Activated CD4-positive, alpha-beta T cell treated with anti-CD3 and anti-CD28 coated beads, Interleukin-2, amount 10 ng/mL, durations not matched to agents 24 days and 14 days (primary cell): ENCODE data around the gene CAPN7. TPM values are rescaled to one million over a fixed set of nuclear protein-coding genes. Genes with fewer than 3 reads are reported as not detected.

Source experiments
- DNase-seq: peaks from one replicate; pipeline ENCODE4 v3.0.0; 2022
- H3K27ac Mint-ChIP-seq: one replicate; pipeline ENCODE4 v1.8.0; 2022; ENCODE audit warnings: mild to moderate bottlenecking, mixed read lengths
- H3K27me3 Mint-ChIP-seq: one replicate; pipeline ENCODE4 v1.8.0; 2022; ENCODE audit warnings: mixed read lengths
- H3K36me3 Mint-ChIP-seq: one replicate; pipeline ENCODE4 v1.8.0; 2022; ENCODE audit warnings: low read depth, mild to moderate bottlenecking, mixed read lengths
- H3K4me1 Mint-ChIP-seq: one replicate; pipeline ENCODE4 v1.8.0; 2021; ENCODE audit warnings: mixed read lengths
- H3K4me3 Mint-ChIP-seq: one replicate; pipeline ENCODE4 v1.8.0; 2022; ENCODE audit warnings: mild to moderate bottlenecking, moderate library complexity, mixed read lengths
- H3K9me3 Mint-ChIP-seq: one replicate; pipeline ENCODE4 v1.8.0; 2021; ENCODE audit warnings: mixed read lengths
- intact Hi-C: fragments of 100-400 bp; cut with micrococcal nuclease; formaldehyde crosslinking; loops from one replicate; pipeline ENCODE4 v1.15.1; 2023
- total RNA-seq: library from RNA; stranded (reverse); gene quantifications from 2 replicates; pipeline ENCODE4 v1.2.3, GENCODE V29; 2022

The CAPN7 gene
- total RNA-seq, 1 donor from 2014 or later, result 25.4 TPM

DNA sequence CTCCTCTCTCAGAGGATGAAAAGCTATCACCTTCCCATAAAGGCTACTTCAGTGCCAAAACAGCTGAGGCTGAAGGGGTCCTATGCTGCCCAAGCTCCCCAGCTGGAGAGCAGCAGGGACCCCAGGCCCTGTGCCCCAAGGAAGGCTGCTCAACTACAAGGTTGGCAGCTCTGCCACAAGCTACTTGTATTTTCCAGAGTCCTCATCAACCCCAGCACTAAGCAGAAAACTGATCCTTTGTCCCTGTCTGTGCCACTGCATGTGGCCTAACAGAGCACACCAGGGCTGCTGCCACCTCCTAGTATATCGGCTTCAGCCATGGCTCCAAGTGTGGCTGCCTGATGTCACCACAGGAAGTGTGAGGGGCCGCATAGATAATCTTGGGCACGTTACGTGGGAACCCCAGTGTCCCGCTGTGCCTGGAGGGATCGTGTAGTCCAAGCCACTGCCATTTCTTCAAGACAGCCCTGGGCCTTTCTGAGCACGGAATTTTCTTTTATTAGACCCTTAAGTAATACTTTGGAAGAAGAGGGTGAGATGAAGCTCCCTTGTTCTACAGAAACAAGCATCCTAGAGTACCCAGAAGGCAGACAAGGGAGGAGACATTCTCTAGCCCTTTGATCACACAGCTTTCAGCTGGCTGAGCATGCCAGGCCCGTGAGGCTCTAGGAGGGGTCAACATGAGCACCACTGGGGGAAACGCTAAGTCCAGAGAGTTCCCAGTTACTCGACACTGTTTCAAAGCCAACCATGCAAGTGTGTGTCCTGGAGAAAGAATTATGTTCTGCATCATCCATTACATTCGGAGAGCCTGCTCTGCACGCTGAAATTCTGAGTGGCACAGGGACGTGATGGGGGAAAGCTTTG, 60.7 kb downstream of the CAPN7 start:
- Mint-ChIP-seq H3K4me1 (peaks cover 32% of the 10 kb centered on the region), H3K4me3 (no peak overlapping the region), H3K36me3 (peaks cover 7% of the 10 kb centered on the region), H3K27me3 (no peaks in the 10 kb centered on the region), H3K9me3 (no peaks in the 10 kb centered on the region), H3K27ac (no peak overlapping the region)
- intact Hi-C loops, result loop anchor here (5.0 kb wide), 1 partner anchor 159 kb away; no protein-coding TSS in a partner anchor
- no peak for DNase-seq

- Mint-ChIP-seq H3K36me3 (peaks cover 6% of the 10 kb centered on the region), H3K27ac (no peak overlapping the region), H3K4me1 (peaks cover 40% of the 10 kb centered on the region), H3K4me3 (no peak overlapping the region), H3K27me3 (no peaks in the 10 kb centered on the region), H3K9me3 (no peaks in the 10 kb centered on the region)
- DNase-seq, result no peak
- intact Hi-C loops, result loop anchor here (5.0 kb wide), 1 partner anchor 160 kb away; no protein-coding TSS in a partner anchor
These were observed 61.5 kb downstream of the CAPN7 start for GRCh38 chr3:15267502-15267901.

- peaks cover 45% of the 10 kb centered on the region for H3K4me1 Mint-ChIP-seq
- no peak overlapping the region for H3K27ac Mint-ChIP-seq
These were observed 62.1 kb downstream of the CAPN7 start for GRCh38 chr3:15268033-15268631.

DNA sequence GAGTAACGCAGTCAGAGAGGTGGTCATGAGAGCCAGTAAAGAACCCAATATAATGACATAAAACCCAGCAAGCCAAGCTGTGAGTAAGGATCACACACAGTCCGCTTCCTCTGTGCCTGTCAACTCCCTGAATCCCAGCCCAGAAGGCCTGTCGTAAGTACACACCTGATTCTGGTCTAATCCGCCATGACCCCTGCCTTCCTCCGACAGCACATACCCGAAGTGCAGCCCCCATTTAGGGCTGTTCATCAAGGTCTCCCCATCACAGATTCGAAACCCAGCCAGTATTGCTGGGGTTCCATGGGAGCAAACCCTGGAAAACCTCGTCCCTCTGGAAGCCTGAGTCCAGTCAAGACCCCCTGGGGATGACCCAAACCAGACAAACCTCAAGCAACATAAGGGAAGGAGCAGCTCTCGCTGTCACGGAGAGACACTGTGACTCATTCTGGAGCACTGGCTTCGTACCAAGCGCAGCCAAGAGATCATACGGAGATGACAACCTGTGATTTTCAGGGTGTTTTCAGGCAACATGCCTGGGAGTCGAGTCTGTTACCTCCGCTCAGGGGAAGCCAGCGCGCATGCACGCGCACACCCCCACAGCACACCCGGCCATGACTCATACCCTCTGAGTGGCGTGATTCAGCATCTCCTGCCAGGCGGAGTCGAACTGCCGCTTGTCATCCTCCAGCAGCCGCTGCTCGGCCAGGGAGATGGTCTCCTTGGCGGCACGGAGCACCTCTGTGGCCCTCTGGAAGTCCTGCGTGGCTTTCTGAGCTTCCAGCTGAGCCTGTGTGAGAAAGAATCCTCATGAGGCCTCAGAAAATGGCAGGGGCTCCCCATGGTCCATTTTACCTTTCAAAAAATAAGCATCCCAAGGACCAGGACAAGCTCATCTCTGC, 63.3 kb downstream of the CAPN7 start:
- Mint-ChIP-seq H3K4me3 (peak overlapping the region; percentile 60), H3K27me3 (no peaks in the 10 kb centered on the region), H3K9me3 (no peaks in the 10 kb centered on the region), H3K36me3 (peaks cover 6% of the 10 kb centered on the region), H3K27ac (peak overlapping the region; percentile 81), H3K4me1 (peaks cover 53% of the 10 kb centered on the region)
- DNase-seq, result peak; percentile 94
- intact Hi-C loops, result loop anchor here (1.0 to 5.0 kb wide), 5 partner anchors 63 to 287 kb away; partner anchors contain the start of genes CAPN7 and SH3BP5

More at GRCh38 chr3:15268033-15268631, 62.1 kb downstream of the CAPN7 start:
- Mint-ChIP-seq H3K4me3 (no peak overlapping the region), H3K9me3 (no peaks in the 10 kb centered on the region), H3K27me3 (no peaks in the 10 kb centered on the region), H3K36me3 (peaks cover 6% of the 10 kb centered on the region)
- DNase-seq, result peak; percentile 95
- intact Hi-C loops, result loop anchor here (1.0 to 5.0 kb wide), 5 partner anchors 61 to 289 kb away; partner anchors contain the start of gene CAPN7

DNA sequence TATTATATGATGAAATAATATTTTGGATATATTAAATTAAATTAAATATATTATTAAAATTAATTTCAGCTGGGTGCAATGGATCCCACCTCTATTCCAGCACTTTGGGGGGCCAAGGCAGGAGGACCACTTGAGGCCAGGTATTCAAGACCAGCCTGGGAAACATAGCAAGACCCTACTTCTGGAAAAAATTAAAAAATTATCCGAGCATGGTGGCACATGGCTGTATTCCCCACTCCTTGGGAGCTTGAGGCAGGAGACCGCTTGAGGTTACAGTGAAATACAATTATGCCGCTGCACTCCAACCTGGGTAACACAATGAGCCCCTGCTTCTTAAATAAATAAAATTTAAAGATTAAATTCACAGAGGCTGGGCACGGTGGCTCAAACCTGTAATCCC, 65.0 kb downstream of the CAPN7 start:
- Mint-ChIP-seq H3K4me1 (peaks cover 65% of the 10 kb centered on the region), H3K9me3 (no peaks in the 10 kb centered on the region), H3K36me3 (peaks cover 10% of the 10 kb centered on the region), H3K27me3 (no peaks in the 10 kb centered on the region), H3K4me3 (no peak overlapping the region), H3K27ac (no peak overlapping the region)
- DNase-seq, result no peak
- intact Hi-C loops, result loop anchor here (1.0 to 5.0 kb wide), 2 partner anchors 39 to 266 kb away; no protein-coding TSS in a partner anchor

DNA sequence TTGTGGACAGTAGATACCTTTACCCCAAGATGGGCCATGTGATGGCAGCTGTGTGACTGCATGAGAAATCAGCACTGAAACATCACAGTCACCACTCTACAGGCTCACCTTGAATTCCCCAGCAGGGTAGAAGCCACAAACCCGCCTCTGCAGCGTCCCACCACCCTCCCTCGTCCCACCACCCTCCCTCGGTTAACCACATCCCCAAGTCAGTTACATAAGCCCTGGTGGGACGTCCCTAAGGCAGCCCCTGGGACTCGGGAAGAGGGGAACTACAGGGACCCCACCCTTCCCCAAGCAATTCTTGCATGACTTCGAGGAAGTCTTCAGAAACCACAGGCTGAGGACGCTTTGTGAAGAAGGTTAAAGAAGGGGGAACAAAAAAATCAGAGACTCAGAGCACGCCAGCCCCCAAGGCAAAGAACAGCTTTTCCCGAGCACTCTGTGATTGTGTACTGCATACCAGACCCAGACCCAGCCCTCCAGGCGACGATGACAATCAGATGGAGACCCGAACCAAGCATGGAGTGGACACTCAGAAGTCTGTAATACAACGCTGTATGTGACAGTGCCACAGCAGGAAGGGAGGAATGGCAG, 65.8 kb downstream of the CAPN7 start:
- peaks cover 13% of the 10 kb centered on the region for H3K36me3 Mint-ChIP-seq
- peak overlapping the region; percentile 71 for H3K4me3 Mint-ChIP-seq
- no peaks in the 10 kb centered on the region for H3K27me3 Mint-ChIP-seq
- H3K9me3 Mint-ChIP-seq, result no peaks in the 10 kb centered on the region
- H3K4me1 Mint-ChIP-seq, result peaks cover 70% of the 10 kb centered on the region
- H3K27ac Mint-ChIP-seq, result peak overlapping the region; percentile 84
- peak; percentile 94 for DNase-seq
- intact Hi-C loops, result loop anchor here (1.0 to 5.0 kb wide), 2 partner anchors 38 to 265 kb away; no protein-coding TSS in a partner anchor

GRCh38 chr3:15272426-15273196, 66.6 kb downstream of the CAPN7 start:
- intact Hi-C loops, result loop anchor here (5.0 kb wide), 1 partner anchor 265 kb away; no protein-coding TSS in a partner anchor
- H3K27ac Mint-ChIP-seq, result peak overlapping the region; percentile 84

DNA sequence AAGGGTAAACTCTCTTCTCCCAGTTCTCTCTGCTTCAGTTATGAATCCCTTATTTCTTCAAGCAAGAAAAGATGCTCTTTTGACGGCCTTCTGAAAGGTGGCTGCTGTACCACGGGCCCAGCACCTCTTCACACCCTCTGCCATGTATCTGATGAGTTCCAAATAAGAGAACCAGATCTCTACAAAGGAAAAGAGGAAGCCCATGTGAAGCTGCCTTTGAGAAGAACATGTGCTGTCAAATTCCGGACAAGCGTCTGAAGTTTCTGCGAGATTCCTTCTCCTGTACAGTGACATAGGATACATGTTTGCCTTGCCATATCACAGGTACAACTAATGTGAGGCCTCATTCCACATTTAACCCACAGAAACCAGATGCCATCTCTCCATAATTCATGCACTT, 67.2 kb downstream of the CAPN7 start:
- H3K4me3 Mint-ChIP-seq, result no peak overlapping the region
- H3K27me3 Mint-ChIP-seq, result no peaks in the 10 kb centered on the region
- peak overlapping the region; percentile 31 for H3K27ac Mint-ChIP-seq
- H3K36me3 Mint-ChIP-seq, result peaks cover 13% of the 10 kb centered on the region
- intact Hi-C loops, result loop anchor here (5.0 kb wide), 1 partner anchor 264 kb away; no protein-coding TSS in a partner anchor
- peaks cover 69% of the 10 kb centered on the region for H3K4me1 Mint-ChIP-seq
- no peaks in the 10 kb centered on the region for H3K9me3 Mint-ChIP-seq
- no peak for DNase-seq

More at GRCh38 chr3:15272426-15273196, 66.6 kb downstream of the CAPN7 start:
- peaks cover 13% of the 10 kb centered on the region for H3K36me3 Mint-ChIP-seq
- H3K27me3 Mint-ChIP-seq, result no peaks in the 10 kb centered on the region
- no peaks in the 10 kb centered on the region for H3K9me3 Mint-ChIP-seq
- no peak overlapping the region for H3K4me3 Mint-ChIP-seq
- peaks cover 71% of the 10 kb centered on the region for H3K4me1 Mint-ChIP-seq
- DNase-seq, result peak; percentile 71

GRCh38 chr3:15276028-15276724, 70.1 kb downstream of the CAPN7 start:
- Mint-ChIP-seq H3K4me1 (peaks cover 60% of the 10 kb centered on the region), H3K9me3 (no peaks in the 10 kb centered on the region), H3K27me3 (no peaks in the 10 kb centered on the region), H3K27ac (peak overlapping the region; percentile 58), H3K4me3 (no peak overlapping the region), H3K36me3 (peaks cover 12% of the 10 kb centered on the region)
- intact Hi-C loops, result no loop called here
- DNase-seq, result no peak

GRCh38 chr3:15277861-15278500, 71.9 kb downstream of the CAPN7 start:
- peaks cover 47% of the 10 kb centered on the region for H3K4me1 Mint-ChIP-seq
- H3K4me3 Mint-ChIP-seq, result no peak overlapping the region
- H3K36me3 Mint-ChIP-seq, result peaks cover 13% of the 10 kb centered on the region
- no peak for DNase-seq
- H3K27me3 Mint-ChIP-seq, result no peaks in the 10 kb centered on the region
- H3K27ac Mint-ChIP-seq, result no peak overlapping the region
- intact Hi-C loops, result no loop called here
- H3K9me3 Mint-ChIP-seq, result no peaks in the 10 kb centered on the region

DNA sequence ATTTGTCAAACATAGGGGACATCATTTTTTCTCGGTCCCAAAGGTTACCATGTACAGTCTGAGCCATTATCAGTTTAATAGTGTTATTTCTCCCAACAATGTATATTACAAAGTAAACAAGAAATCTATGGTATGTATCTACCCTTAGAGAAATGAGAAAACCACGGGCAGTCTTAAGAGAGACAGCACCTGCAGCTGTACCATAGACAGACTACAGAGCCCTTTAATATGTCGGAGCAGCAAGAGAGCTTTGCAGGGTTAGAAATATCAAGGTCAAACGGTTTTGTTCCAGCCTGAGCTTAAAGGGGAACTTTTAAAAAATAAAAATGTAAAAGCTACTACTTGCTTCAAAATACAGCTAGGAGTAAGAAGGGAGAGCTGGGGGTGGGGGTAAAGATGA, 73.2 kb downstream of the CAPN7 start:
- intact Hi-C loops, result no loop called here
- no peaks in the 10 kb centered on the region for H3K9me3 Mint-ChIP-seq
- H3K27me3 Mint-ChIP-seq, result no peaks in the 10 kb centered on the region
- no peak overlapping the region for H3K4me3 Mint-ChIP-seq
- DNase-seq, result no peak
- H3K27ac Mint-ChIP-seq, result no peak overlapping the region
- peaks cover 13% of the 10 kb centered on the region for H3K36me3 Mint-ChIP-seq
- peaks cover 42% of the 10 kb centered on the region for H3K4me1 Mint-ChIP-seq
